GM23338 (cell line): Measurements from ENCODE around the gene ALOX5AP. TPM values are rescaled to one million over a fixed set of nuclear protein-coding genes. Genes with fewer than 3 reads are reported as not detected.

Experiments used
- ATAC-seq: fragments of 200-7000 bp; cut with Tn5 transposase; 3 replicates; pipeline ENCODE4 v1.9.1; 2020
- DNase-seq: peaks from one replicate; pipeline ENCODE4 v3.0.0-alpha.2; 2015; ENCODE audit warnings: low spot score
- H2AFZ ChIP-seq: fragments of 200-600 bp; sonication (generic); 2 replicates; pipeline ENCODE4 v1.8.0; 2016; ENCODE audit warnings: antibody characterized with exemption, mild to moderate bottlenecking, moderate library complexity
- H3F3A ChIP-seq: fragments of 200-600 bp; sonication (generic); replicated peaks from 2 replicates; pipeline ENCODE4 v1.8.0; 2017; ENCODE audit warnings: antibody characterized with exemption, mixed run types, low read depth
- H3K27ac ChIP-seq: fragments of 200-600 bp; sonication (generic); 2 replicates; pipeline ENCODE4 v1.6.1; 2016; ENCODE audit warnings: low read depth
- H3K27me3 ChIP-seq: fragments of 200-600 bp; sonication (generic); 2 replicates; pipeline ENCODE4 v1.8.0; 2016; ENCODE audit warnings: mild to moderate bottlenecking, mixed run types, moderate library complexity; ENCODE audit not compliant: insufficient read depth
- H3K36me3 ChIP-seq: fragments of 200-600 bp; sonication (generic); 2 replicates; pipeline ENCODE4 v1.8.0; 2016; ENCODE audit warnings: mild to moderate bottlenecking; ENCODE audit not compliant: insufficient read depth
- H3K4me1 ChIP-seq: fragments of 200-600 bp; sonication (generic); 2 replicates; pipeline ENCODE4 v1.8.0; 2016; ENCODE audit warnings: mild to moderate bottlenecking, moderate library complexity; ENCODE audit not compliant: insufficient read depth
- H3K4me2 ChIP-seq: fragments of 200-600 bp; sonication (generic); 2 replicates; pipeline ENCODE4 v1.7.1; 2017; ENCODE audit warnings: mixed run types
- H3K4me3 ChIP-seq: fragments of 200-600 bp; sonication (generic); 2 replicates; pipeline ENCODE4 v1.6.1; 2016; ENCODE audit warnings: mixed run types
- H3K79me2 ChIP-seq: fragments of 200-600 bp; sonication (generic); replicated peaks from 2 replicates; pipeline ENCODE4 v1.8.0; 2017; ENCODE audit warnings: mild to moderate bottlenecking; ENCODE audit not compliant: insufficient read depth
- H3K9me2 ChIP-seq: fragments of 200-600 bp; sonication (generic); 2 replicates; pipeline ENCODE4 v1.8.0; 2017; ENCODE audit not compliant: insufficient read depth
- H4K20me1 ChIP-seq: fragments of 200-600 bp; sonication (generic); replicated peaks from 2 replicates; pipeline ENCODE4 v1.8.0; 2017; ENCODE audit warnings: mild to moderate bottlenecking; ENCODE audit not compliant: insufficient read depth
- H3K27ac Mint-ChIP-seq: 2 replicates; pipeline ENCODE4 v1.8.0; 2020; ENCODE audit warnings: inconsistent platforms, mild to moderate bottlenecking, moderate library complexity, mixed read lengths
- H3K27me3 Mint-ChIP-seq: 3 replicates; pipeline ENCODE4 v1.8.0; 2022; ENCODE audit warnings: low read depth, mild to moderate bottlenecking, moderate library complexity, mixed read lengths, inconsistent platforms; ENCODE audit not compliant: insufficient read depth, poor library complexity
- H3K36me3 Mint-ChIP-seq: 3 replicates; pipeline ENCODE4 v1.8.0; 2021; ENCODE audit warnings: low read depth, mild to moderate bottlenecking, inconsistent platforms, moderate library complexity, mixed read lengths
- H3K4me1 Mint-ChIP-seq: 3 replicates; pipeline ENCODE4 v1.8.0; 2020; ENCODE audit warnings: mild to moderate bottlenecking, inconsistent platforms, mixed read lengths
- H3K4me3 Mint-ChIP-seq: 3 replicates; pipeline ENCODE4 v1.8.0; 2021; ENCODE audit warnings: moderate library complexity, mild to moderate bottlenecking, inconsistent platforms, mixed read lengths
- H3K9me3 Mint-ChIP-seq: 3 replicates; pipeline ENCODE4 v1.8.0; 2020; ENCODE audit warnings: moderate library complexity, mild to moderate bottlenecking, inconsistent platforms, mixed read lengths
- CREB1 ChIP-seq: fragments of 250-450 bp; sonication (Bioruptor Pico); IDR thresholded peaks from 2 replicates; pipeline ENCODE4 v1.5.0; 2020; ENCODE audit warnings: low read depth, mild to moderate bottlenecking, moderate library complexity
- CTCF ChIP-seq, 2 experiments: fragments of 200-600 bp in 1 of 2; sonication (generic) in 1 of 2; conservative IDR thresholded peaks; 2 replicates each; pipeline versions ENCODE4 v1.5.1 to v1.6.1; 2016 to 2017; ENCODE audit warnings: antibody characterized with exemption in 2 of 2, low read depth in 2 of 2, mild to moderate bottlenecking in 2 of 2, moderate library complexity in 1 of 2
- ETS1 ChIP-seq: IDR thresholded peaks from 2 replicates; pipeline ENCODE4 v1.6.1; 2016; ENCODE audit warnings: antibody characterized with exemption
- EZH2 ChIP-seq: fragments of 200-600 bp; sonication (generic); IDR thresholded peaks from one replicate; pipeline ENCODE4 v1.8.0; 2017; ENCODE audit warnings: antibody characterized with exemption, mild to moderate bottlenecking, low read depth; ENCODE audit not compliant: unreplicated experiment
- EZH2phosphoT487 ChIP-seq: fragments of 200-600 bp; sonication (generic); IDR thresholded peaks from one replicate; pipeline ENCODE4 v1.8.1; 2018; ENCODE audit warnings: antibody characterized with exemption; ENCODE audit not compliant: unreplicated experiment
- JUNB ChIP-seq: IDR thresholded peaks from one replicate; pipeline ENCODE4 v1.6.1; 2016; ENCODE audit warnings: antibody characterized with exemption; ENCODE audit not compliant: unreplicated experiment
- NANOG ChIP-seq: IDR thresholded peaks from 2 replicates; pipeline ENCODE4 v1.6.1; 2016; ENCODE audit warnings: antibody characterized with exemption, borderline replicate concordance
- STAT1 ChIP-seq: IDR thresholded peaks from one replicate; pipeline ENCODE4 v1.6.1; 2016; ENCODE audit warnings: antibody characterized with exemption; ENCODE audit not compliant: unreplicated experiment
- ZNF114 ChIP-seq: fragments of 250-450 bp; sonication (Bioruptor Pico); IDR thresholded peaks from 2 replicates; pipeline ENCODE4 v1.5.0; 2020; ENCODE audit warnings: mild to moderate bottlenecking, moderate library complexity
- polyA plus RNA-seq: library from polyadenylated mRNA; unstranded; fragments of >200 nt; fragmentation: Nextera tagmentation; extraction: Ambion mirVana; gene quantifications from 2 replicates; pipeline ENCODE4 v1.2.1, GENCODE V29; 2016
- total RNA-seq: library from RNA; depleted of rRNA; stranded (reverse); fragments of >200 nt; shearing (Covaris generic); gene quantifications from 2 replicates; pipeline ENCODE4 v1.2.3, GENCODE V29; 2014
- TF ChIP-seq, protein P1 (sequence below): fragments of 250-450 bp; sonication (Bioruptor Pico); IDR thresholded peaks from 2 replicates; pipeline ENCODE4 v1.5.0; 2020; ENCODE audit warnings: mild to moderate bottlenecking, moderate library complexity
- TF ChIP-seq, protein P2 (sequence below): IDR thresholded peaks from one replicate; pipeline ENCODE4 v1.6.1; 2018; ENCODE audit warnings: antibody characterized with exemption; ENCODE audit not compliant: unreplicated experiment

ALOX5AP gene
- total and polyA plus RNA-seq, 2 experiments from 2014 or later, result 0.23 TPM; not detected in 1

GRCh38 chr13:30791354-30792001, 56.1 kb downstream of the ALOX5AP start (continued):
- TF ChIP-seq, protein P1, sequence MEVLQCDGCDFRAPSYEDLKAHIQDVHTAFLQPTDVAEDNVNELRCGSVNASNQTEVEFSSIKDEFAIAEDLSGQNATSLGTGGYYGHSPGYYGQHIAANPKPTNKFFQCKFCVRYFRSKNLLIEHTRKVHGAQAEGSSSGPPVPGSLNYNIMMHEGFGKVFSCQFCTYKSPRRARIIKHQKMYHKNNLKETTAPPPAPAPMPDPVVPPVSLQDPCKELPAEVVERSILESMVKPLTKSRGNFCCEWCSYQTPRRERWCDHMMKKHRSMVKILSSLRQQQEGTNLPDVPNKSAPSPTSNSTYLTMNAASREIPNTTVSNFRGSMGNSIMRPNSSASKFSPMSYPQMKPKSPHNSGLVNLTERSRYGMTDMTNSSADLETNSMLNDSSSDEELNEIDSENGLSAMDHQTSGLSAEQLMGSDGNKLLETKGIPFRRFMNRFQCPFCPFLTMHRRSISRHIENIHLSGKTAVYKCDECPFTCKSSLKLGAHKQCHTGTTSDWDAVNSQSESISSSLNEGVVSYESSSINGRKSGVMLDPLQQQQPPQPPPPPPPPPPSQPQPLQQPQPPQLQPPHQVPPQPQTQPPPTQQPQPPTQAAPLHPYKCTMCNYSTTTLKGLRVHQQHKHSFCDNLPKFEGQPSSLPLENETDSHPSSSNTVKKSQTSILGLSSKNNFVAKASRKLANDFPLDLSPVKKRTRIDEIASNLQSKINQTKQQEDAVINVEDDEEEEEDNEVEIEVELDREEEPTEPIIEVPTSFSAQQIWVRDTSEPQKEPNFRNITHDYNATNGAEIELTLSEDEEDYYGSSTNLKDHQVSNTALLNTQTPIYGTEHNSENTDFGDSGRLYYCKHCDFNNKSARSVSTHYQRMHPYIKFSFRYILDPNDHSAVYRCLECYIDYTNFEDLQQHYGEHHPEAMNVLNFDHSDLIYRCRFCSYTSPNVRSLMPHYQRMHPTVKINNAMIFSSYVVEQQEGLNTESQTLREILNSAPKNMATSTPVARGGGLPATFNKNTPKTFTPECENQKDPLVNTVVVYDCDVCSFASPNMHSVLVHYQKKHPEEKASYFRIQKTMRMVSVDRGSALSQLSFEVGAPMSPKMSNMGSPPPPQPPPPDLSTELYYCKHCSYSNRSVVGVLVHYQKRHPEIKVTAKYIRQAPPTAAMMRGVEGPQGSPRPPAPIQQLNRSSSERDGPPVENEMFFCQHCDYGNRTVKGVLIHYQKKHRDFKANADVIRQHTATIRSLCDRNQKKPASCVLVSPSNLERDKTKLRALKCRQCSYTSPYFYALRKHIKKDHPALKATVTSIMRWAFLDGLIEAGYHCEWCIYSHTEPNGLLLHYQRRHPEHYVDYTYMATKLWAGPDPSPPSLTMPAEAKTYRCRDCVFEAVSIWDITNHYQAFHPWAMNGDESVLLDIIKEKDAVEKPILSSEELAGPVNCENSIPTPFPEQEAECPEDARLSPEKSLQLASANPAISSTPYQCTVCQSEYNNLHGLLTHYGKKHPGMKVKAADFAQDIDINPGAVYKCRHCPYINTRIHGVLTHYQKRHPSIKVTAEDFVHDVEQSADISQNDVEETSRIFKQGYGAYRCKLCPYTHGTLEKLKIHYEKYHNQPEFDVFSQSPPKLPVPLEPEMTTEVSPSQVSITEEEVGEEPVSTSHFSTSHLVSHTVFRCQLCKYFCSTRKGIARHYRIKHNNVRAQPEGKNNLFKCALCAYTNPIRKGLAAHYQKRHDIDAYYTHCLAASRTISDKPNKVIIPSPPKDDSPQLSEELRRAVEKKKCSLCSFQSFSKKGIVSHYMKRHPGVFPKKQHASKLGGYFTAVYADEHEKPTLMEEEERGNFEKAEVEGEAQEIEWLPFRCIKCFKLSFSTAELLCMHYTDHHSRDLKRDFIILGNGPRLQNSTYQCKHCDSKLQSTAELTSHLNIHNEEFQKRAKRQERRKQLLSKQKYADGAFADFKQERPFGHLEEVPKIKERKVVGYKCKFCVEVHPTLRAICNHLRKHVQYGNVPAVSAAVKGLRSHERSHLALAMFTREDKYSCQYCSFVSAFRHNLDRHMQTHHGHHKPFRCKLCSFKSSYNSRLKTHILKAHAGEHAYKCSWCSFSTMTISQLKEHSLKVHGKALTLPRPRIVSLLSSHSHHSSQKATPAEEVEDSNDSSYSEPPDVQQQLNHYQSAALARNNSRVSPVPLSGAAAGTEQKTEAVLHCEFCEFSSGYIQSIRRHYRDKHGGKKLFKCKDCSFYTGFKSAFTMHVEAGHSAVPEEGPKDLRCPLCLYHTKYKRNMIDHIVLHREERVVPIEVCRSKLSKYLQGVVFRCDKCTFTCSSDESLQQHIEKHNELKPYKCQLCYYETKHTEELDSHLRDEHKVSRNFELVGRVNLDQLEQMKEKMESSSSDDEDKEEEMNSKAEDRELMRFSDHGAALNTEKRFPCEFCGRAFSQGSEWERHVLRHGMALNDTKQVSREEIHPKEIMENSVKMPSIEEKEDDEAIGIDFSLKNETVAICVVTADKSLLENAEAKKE, result no peak
- no peak for TF ChIP-seq NANOG

DNA sequence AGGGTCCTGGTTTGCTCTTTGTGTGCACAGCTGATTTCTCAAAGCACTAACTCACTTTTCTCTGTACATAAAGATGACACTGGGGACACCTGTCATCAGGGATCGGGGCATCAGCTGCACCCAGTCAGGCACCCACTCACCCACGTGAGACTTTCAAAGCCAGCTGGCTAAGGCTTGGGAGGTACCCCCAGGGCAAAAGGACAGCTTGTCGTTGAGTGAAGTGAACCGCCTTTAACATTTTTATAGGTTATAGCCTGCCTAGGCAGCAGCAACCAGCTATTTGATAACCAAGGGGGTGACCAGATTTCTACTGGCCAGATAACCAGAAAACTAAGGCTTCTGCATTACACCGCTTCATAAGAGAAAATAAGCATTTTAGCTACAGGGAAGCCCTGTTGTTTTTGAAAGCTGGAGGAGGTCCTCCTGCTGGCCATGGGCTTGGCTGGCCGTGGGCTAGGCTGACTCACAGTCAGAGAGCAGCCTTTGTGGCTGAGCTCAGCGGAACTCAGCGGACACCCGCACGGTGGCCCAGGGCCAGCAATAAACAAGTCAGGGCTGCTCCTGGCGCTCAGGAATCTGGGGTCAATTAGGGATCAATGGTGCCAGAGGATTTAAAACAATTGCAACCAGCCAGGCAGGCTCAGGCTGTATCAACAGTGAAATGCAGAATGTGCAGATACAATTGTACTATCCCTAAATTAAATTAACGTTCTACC, 57.1 kb downstream of the ALOX5AP start:
- DNase-seq (peak; percentile 20), ATAC-seq (peak; percentile 82)
- Mint-ChIP-seq H3K27me3 (no peaks in the 10 kb centered on the region), H3K4me3 (no peak overlapping the region), H3K27ac (no peak overlapping the region), H3K4me1 (peaks cover 5% of the 10 kb centered on the region; the same call in 2 of the 3 replicates), H3K9me3 (no peaks in the 10 kb centered on the region; the same call in 2 of the 3 replicates), H3K36me3 (no peaks in the 10 kb centered on the region)
- H3K36me3 ChIP-seq, result no peaks in the 10 kb centered on the region
- no peaks in the 10 kb centered on the region for H3F3A ChIP-seq
- no peaks in the 10 kb centered on the region for H3K79me2 ChIP-seq
- no peak overlapping the region for H3K27ac ChIP-seq
- peak overlapping the region; percentile 32; the same call in 1 of the 2 replicates for H2AFZ ChIP-seq
- no peaks in the 10 kb centered on the region for H3K27me3 ChIP-seq
- no peaks in the 10 kb centered on the region for H3K9me2 ChIP-seq
- H4K20me1 ChIP-seq, result no peaks in the 10 kb centered on the region
- H3K4me2 ChIP-seq, result no peak overlapping the region
- H3K4me3 ChIP-seq, result no peak overlapping the region
- H3K4me1 ChIP-seq, result no peaks in the 10 kb centered on the region
- TF ChIP-seq STAT1 (no peak), ZNF114 (CRISPR knock-in tag) (no peak), JUNB (no peak), CREB1 (CRISPR knock-in tag) (no peak), ETS1 (no peak), NANOG (no peak), EZH2phosphoT487 (no peak), CTCF (conservative IDR thresholded peaks at IDR 0.05; ENCODE audit: low read depth in 2 of 2) (no peak), EZH2 (no peak)
- TF ChIP-seq, protein P2, sequence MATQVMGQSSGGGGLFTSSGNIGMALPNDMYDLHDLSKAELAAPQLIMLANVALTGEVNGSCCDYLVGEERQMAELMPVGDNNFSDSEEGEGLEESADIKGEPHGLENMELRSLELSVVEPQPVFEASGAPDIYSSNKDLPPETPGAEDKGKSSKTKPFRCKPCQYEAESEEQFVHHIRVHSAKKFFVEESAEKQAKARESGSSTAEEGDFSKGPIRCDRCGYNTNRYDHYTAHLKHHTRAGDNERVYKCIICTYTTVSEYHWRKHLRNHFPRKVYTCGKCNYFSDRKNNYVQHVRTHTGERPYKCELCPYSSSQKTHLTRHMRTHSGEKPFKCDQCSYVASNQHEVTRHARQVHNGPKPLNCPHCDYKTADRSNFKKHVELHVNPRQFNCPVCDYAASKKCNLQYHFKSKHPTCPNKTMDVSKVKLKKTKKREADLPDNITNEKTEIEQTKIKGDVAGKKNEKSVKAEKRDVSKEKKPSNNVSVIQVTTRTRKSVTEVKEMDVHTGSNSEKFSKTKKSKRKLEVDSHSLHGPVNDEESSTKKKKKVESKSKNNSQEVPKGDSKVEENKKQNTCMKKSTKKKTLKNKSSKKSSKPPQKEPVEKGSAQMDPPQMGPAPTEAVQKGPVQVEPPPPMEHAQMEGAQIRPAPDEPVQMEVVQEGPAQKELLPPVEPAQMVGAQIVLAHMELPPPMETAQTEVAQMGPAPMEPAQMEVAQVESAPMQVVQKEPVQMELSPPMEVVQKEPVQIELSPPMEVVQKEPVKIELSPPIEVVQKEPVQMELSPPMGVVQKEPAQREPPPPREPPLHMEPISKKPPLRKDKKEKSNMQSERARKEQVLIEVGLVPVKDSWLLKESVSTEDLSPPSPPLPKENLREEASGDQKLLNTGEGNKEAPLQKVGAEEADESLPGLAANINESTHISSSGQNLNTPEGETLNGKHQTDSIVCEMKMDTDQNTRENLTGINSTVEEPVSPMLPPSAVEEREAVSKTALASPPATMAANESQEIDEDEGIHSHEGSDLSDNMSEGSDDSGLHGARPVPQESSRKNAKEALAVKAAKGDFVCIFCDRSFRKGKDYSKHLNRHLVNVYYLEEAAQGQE, result no peak
